Stimulated activated CD4-positive, alpha-beta T cell treated with anti-CD3 and anti-CD28 coated beads, Interleukin-15, amount 100 ng/mL, for 48 hours (primary cell): Measurements from ENCODE around the gene LRRC1.

ENCODE experiments used
- DNase-seq, 2 donors: peaks; one replicate each; pipeline ENCODE4 v3.0.0-alpha.2; 2020; ENCODE audit warnings: low read depth in 2 of 2

LRRC1 gene

DNA sequence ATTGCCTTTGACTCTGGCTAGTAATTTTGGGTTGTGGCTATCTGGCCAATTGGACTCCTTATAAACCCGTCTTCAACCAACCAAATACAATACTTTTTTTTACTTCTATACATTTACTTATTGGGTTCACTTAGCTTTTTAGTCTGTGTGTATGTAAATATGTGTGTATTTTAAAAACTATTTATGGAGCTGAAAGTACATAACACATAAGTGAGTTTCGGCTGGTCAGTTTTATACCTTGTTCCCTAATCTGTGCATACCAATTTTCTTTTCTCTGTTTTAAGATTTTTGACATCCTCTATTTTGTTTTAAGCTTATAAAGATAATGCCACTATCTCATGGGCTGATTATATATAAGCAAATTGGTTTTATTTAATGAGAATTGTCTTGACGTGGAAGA lies 129.5 kb downstream of the LRRC1 start:
- no peak for DNase-seq

DNA sequence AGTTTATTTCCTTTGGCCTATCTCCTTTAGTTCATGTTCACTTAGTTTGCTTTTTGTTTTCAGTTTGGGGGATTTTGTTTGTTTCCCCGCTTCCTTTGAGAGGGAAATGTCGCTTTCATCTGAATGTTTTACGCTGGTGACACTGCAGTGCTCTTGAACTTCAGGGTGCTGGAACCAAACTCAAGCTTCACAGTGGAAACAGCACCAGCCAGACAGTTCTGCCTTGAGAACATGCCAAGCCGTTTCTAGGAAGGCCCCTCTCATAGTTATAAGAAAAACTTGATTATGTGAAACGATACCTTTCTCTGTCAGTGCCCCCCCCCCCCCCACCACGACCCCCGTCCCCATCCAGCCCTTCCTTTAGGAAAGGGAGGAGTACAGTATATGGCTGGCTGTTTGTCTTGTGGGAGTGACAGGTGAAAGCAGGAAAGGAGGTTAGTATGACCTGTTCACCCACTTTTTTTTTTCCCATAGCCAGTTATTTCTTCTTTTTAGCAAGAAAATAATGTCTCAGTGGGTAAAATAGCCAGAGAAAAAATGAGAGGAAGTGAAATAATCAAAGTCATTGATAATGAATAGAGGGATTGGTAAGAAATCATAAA lies 130.1 kb downstream of the LRRC1 start:
- DNase-seq = no peak

DNA sequence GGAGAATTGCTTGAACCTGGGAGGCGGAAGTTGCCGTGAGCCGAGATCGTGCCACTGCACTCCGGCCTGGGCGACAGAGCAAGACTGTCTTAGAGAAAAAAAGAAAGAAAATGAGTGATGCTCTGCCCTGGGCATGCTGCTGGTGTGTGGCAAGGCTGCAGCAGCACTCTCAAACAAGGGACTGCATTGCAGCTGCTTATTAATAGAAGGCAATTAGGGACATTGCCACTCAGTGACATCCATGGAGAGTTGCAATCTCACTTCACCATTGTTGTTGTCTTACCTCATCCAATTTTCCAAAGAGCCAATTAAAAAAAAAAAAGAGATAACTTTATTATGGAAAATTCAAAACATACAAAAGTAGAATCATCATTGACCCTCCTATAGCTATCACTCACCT lies 131.1 kb downstream of the LRRC1 start:
- DNase-seq = no peak

DNA sequence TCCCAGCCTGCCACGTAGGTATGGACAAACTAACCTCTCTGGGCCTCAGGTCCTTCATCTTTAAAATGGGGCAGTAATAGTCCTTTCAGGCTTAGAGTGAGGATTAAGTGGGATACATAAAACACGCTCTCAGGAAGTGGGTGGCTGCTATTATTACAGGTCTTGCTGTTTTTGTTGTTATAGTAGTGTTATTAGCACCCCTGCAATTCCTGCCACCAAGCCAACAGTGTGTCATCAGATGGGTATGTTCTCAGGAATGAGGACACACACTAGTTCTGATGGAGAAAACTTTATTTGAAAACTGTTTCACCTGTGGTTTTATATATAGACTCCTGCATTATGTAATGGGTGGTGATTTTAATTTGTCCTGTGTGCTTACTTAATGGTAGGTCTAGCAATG lies 131.7 kb downstream of the LRRC1 start:
- DNase-seq = no peak

DNA sequence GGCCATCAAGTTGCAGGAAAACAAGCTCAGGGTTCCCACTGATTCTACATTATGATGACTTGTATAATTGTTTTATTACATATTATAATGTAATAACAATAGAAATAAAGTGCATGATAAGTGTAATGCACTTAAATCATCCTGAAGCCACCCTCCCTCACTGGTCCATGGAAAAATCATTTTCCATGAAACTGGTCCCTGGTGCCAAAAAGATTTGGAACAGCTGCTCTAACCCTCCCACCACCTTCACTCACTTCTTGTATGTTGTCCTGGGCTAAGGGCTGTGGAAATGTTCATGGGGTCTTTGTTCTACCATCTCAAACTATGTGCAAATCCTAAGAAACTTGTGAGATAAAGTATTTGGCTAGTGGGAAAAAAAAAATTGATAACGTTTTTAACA lies 133.8 kb downstream of the LRRC1 start:
- DNase-seq = no peak

DNA sequence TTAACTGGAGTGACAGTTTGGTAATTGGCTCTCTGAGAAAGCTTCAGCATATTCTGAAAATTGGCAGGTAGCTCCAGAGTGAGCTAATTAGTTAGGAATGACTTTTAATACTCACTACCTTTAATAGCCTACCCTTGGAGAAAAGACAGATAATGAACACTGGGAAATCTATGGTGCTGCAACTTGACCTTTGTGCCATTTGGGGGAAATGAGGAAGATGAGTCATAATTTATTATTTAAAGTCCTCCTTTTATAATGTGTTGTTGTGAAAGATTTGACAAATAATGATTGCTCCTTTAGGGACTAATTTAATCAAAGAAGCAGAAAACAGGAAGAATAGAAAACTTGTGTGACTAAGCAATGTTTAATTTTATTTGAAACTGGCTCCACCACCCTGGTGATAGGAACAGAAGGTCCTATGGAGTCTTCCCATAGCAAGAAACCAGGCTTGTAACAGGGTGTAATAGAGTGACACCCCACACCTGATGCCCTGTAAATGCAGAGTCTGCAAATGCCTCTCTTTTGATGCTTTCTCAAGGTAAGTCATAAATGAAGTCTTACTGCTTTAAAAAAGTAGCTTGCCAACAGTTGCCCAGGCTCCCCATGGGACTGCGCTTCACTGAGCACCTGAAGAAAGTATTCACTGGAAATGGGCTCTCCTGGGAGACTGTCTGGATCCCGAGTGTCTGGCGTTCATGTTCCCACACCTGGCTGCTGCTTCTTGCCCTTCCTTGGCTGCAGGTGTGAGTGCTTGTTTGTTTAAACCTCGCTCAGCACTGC lies 134.4 kb downstream of the LRRC1 start:
- DNase-seq = no peak

DNA sequence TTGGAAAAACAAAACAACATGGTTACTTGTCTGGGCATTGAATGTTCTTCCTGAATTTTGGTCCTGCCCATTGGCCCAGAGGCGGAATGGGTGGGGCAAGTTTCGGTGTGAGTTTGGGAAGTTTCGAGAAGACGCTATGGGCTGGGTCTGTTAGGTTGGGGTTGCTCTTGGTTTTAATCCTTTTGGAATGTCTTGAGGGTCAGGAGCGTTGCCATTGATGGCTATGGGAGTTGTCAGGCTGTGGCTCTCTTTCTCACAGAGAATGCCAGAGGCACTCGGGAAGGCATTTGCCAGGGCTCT lies 135.0 kb downstream of the LRRC1 start:
- no peak for DNase-seq

DNA sequence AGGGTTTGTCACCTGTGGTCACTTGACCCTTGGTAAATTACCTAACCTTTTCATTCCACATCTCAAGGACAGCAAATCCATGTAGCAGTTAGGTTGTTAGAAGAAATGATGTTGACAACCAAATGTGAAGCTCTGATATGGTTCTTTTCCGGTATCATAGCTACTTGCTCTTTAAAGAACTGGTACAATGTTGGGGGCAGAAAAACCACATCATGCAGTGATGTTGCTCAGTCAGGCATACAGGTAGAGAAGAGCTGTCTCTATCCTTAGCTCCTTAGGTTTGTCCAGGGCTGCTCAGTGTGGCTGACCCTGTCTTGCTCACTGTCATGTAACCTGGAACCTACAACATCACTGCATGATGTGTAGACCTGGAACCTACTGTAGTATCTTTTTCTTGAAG lies 135.5 kb downstream of the LRRC1 start:
- DNase-seq = no peak

DNA sequence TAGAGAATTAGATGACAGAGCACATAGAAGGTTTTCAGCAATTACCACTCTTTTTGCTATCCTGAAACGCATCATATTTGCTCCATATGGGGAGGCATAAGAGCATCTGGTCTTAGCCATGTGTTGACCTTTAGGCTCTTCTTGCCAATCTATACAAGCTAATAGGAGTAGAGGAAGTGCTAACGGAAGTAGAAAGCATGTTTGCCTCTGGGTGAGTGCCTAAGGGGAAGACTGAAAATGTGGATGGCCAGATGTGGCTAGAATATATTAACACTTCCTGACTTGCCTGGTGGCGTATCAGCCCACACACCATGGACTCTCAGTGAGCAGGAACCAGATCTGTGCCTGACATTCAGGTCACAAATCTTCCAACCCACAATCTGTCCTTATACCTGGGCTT lies 136.3 kb downstream of the LRRC1 start:
- no peak for DNase-seq

DNA sequence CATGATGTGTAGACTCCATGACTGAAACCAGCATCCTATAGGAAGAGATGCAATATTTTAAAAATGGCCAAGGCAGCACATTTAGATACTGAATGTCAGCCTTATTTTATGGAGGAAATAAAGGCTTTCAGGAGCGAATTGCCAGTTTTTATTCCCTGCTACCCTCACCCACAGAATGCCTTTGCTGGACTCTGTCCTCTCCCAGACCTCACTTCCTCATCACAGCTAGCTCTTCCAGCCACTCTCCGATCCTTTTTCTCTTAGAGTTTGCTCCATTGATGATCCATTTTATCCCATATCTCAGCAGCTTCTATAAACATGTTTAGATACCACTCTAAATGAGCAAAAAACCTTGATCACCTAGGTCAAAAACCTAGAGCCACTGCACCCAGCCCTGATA lies 137.7 kb downstream of the LRRC1 start:
- DNase-seq = no peak

DNA sequence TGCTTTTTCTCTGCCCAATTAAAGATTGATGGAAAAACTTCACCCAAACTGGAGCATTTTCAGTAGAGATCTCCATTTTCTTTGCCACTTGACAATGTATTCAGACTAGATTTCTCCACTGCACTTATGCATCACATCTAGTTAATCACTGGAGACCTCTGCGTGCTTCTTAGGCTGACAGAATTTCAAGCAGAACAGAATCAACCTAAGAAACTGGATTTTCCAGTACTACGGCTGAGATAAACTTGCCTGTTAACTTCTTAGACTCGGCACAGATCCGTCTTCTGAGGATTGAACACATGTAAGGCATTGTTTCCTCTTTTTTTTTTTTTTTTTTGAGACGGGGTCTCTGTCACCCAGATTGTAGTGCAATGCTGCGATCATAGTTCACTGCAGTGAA lies 139.2 kb downstream of the LRRC1 start:
- DNase-seq = no peak

DNA sequence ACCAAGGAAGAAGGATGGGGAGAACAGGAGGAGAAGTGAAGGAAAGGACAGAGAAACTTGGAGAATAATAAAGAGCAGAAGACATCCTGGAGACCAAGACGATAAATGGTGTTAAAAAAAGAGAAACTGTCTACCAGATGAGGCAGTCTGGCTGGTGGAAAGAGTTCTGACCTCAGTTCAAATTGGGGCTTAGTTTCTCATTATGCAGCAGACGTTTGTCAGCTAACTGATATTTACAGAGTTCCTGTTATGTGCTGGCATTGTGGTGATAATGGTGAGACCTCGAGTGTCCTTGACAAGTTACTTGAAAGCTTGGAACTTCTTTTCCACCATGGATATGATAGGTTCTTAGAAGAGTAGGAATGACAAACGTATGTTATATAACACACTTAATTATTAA lies 142.7 kb downstream of the LRRC1 start:
- DNase-seq = no peak

DNA sequence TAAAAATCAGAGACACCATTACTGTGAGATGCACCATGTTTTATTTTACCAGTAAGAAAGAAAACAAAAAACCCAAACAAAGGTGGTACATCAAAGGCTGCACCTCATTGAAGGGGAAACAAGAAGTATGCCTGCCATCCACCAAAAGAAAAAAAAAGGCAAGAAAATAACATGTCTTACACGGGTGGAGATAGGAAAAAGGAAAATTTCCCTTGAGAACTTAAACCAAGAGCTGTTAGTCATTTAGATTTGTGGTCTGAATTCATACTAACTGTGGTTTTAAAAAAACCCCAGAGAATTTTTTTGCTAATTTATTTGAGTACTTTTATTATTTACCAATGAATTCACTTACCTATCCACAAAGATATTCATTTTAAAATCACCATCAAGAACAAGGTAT lies 144.0 kb downstream of the LRRC1 start:
- no peak for DNase-seq

DNA sequence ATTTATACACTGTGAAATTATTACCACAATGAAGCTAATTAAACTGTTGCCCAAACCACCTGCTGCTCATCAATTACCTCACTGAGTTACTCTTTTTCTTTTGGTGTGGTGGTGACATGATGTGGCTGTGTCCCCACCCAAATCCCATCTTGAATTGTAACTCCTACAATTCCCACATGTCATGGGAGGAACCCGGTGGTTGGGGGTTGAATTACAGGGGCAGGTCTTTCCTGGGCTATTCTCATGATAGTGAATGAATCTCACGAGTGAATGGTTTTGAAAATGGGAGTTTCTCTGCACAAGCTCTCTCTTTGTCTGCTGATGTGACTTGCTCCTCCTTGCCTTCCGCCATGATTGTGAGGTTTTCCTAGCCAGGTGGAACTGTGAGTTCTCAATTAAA lies 145.0 kb downstream of the LRRC1 start:
- DNase-seq = no peak

DNA sequence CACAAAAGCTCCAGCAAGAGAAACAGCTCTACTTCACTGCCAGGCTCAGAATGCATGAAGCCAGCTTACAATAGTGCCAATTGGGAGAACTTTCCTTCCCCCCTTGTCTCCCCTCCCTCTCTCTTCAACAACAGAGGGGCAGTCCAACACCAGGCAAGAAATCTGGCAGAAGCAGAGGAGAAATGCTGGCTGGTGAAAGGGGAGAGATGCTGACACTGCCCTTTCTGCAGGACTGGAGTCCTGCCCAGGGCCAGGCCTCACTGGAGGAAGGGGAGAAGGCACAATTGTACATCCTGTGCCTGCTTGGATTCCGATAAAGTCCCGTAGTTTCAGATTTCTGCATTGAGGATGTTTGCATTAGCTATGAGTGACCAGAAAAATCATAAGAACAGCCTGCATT lies 148.6 kb downstream of the LRRC1 start:
- DNase-seq = no peak

DNA sequence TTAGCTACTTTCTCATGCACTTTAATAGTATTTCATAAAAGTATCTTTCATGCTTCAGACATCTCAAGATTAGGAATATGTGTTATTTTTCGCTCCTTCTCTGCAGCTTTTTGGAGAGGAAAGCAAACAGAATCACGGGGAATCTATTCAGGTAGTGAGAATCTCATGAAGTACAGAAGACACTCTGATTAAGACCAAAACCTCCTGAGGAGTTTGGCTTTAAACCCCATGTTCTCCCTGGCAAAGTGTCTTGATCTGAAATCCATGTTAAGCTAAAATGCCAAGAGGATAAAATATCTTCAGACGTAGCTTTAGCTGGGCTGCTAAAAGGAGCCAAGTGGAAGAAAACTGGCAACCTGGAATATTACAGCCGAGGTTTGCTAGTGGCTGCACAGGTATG lies 149.3 kb downstream of the LRRC1 start:
- no peak for DNase-seq

DNA sequence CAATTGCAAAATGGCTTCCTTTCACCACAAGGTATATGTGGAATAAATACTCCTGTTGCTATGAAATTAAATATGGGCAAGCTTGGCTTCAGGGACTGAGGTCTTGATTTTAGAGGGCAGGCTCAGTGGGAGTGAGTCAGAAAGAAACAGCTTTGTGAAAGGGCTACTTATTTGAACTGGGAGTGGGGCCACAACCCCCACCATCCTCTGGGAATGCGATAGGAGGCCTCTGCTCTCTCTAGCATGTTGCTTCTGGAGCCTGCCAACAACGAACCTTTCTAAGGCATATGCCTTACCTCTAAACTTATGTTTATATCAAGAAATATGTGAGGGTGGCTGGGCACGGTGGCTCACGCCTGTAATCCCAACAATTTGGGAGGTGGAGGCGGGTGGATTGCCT lies 149.7 kb downstream of the LRRC1 start:
- DNase-seq = no peak

DNA sequence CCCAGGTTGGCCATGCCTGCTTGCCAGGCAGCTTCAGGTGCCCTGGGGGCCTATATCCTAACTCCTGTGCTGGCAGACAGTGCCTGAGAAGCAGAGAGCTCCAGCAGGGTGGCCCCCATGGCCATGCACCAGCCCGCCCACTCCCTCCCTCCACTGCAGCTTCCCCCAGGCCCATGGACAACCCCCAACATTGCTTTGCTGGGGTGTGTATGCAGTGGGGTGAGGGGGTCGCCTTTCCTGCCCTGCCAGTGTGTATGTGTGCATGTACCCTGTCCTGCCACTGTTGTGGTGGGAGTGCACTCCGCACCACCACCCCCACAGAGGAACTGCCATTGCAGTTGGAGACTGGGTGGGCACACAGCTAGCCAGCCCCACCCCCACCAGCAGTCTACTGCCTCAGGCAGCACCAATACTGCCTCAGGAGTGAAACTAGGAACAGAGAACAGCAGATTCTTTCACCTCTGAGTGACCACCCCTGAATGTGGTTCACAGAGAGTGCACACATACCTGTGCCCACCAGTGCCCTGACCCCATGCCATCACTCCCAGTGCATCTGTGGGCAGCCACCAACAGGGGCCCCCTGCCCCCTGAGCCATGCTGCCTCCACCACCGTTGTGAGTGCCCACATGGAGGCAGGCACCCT lies 151.1 kb downstream of the LRRC1 start:
- DNase-seq = no peak

DNA sequence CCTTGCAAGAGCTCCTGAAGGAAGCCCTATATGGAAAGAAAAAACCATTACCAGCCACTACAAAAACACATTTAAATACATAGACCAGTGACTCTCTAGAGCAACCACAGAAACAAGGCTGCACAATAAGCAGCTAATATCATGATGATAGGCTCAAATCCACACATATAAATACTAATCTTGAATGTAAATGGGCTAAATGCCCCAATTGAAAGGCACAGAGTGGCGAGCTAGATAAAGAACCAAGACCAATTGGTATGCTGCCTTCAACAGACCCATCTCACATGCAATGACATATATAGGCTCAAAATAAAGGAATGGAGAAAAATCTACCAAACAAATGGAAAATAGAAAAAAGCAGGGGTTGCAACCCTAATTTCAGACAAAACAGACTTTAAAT lies 153.0 kb downstream of the LRRC1 start:
- no peak for DNase-seq

DNA sequence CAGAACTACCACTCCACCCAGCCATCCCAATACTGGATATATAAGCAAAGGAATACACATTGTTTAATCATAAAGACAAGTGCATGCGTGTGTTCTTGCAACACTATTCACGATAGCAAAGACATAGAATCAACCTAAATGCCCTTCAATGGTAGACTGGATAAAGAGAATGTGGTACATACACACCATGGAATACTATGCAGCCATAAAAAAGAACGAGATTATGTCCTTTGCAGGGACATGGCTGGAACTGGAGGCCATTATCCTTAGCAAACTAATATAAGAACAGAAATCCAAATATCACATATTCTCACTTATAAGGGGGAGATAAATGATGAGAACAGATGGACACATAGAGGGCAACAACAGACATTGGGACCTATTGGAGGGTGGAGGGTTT lies 156.6 kb downstream of the LRRC1 start:
- no peak for DNase-seq

DNA sequence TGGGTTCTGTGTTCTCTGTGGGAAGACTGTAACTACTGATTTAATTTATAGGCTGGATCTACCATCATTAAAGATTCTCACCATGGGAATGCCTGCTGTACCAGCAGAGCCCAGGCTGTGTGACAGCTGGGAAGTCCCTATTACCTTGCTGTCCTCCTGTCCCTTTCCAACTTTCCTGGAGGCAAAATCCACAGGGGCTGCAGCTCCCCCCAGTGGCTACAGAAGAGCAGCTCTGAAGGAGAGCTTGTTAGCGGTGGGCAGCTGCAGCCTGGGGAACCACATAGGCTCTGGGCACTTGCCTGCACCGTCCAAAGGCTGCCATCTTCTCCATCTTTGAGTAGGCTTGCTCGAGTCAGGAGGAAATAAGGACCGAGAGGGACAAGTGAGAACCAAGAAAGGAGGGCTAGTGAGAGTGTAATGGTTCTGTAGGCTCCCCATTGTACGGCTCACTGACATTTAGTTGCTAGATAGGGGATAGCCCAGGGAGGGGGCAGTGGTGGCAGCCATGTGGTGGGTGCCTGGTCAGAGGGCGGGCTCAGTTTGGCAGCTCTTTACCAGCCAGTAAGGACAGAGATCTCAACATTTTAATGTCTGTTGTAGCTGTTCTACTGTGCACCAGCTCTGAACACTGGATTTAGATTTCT lies 161.4 kb downstream of the LRRC1 start:
- peak in 1 of 2 donors; percentile 2 for DNase-seq

DNA sequence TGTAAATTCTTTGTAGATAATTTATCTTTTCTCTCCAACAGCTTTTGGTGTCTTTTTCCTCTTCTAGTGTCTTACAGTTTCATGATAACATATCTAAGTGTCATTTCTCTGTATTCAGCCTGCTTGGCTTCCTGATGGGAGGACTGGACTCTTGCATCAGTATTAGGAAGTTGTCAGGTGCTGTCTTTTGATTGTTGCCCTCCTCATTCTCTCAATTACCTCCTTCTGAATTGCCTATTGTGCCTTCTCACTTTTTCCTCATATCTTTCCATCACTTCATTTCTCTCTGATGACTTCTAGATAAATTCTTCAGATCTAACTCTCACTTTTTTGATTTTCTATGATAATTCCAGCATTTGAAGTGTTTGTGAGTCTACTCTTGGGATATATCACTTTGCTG lies 162.0 kb downstream of the LRRC1 start:
- no peak for DNase-seq

DNA sequence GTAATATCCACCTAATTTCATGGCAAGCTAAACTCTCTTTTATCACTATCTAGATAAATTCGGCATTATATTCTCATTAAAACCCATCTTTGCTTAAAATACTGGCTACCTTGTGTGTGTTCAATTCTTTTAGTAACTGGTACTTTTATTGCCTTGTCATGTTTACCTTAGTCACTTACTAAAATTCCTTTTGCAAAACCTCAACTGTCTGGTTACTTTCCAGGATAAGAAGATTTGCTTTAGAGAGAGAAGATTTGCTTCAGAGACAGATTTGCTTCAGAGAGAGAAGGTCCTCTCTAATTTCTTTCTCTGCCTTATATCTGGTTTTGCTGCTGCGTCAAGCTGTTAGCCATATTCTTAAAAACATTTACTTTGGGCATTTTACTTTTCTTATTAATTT lies 164.9 kb downstream of the LRRC1 start:
- DNase-seq = no peak
